ENCODE measurements around the gene VENTX.

DNA sequence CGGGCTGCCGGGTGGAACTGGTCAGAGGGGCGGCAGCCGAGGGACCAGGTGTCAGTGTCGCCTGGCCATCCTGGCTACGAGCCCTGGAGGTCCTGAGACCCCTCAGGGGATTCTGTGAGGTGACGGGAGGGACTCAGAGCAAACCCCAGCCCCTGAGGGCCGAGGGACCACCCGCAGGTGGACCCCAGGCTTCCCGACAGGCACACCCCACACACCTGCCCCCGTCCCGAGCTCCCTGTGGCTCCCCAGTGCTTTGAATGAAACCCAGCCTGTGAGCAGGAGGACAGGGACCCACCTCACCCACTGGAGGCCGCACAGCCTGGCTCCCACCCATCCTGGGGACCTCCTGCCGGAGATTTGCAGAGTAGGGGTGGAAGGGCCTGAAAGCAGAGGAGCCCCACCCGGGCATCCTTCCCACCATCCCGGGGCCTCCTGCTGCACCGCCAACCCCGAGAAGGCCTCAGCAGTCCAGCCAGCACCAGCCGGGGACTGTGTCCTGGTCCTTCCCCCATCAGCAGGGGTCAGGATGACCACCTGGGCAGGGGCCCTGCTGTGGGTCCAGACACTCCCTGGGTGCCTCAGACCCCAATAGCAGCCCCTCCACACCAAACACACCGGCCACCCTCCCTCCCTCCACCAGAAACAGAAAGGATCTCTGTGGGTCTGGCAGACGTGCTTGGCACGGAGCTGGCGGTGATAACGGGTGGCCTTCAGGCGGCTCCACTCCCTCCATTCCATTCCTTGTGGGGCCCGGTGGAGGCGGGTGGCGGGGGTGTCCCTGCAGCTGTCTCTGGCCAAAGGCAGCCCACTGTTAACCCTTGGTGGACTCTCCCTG lies 13.9 kb downstream of the VENTX start:
- TF ChIP-seq CEBPB (IDR thresholded peaks at IDR 0.05) (no peak), RAD21 (IDR thresholded peaks at IDR 0.05; ENCODE audit: low read depth) (no peak), TAF1 (IDR thresholded peaks at IDR 0.05; ENCODE audit: low read depth) (no peak)

Data from Ishikawa (cell line).